Neural cell (in vitro differentiated cells): ENCODE measurements around the gene NSUN4. TPM values are rescaled to one million over a fixed set of nuclear protein-coding genes. Genes with fewer than 3 reads are reported as not detected.

Experiments used
- H2AFZ ChIP-seq: fragments of 200-600, 300-800 bp; sonication (generic), shearing (Covaris generic); 2 replicates; pipeline ENCODE4 v1.6.0; 2014; ENCODE audit warnings: low read depth, mild to moderate bottlenecking, antibody characterized with exemption, low read length, moderate library complexity
- H3F3A ChIP-seq: fragments of 200-600 bp; shearing (Covaris generic); 2 replicates; pipeline ENCODE4 v1.6.1; 2016; ENCODE audit warnings: mild to moderate bottlenecking, moderate library complexity, mixed read lengths, antibody characterized with exemption, low read length; ENCODE audit not compliant: insufficient read depth, poor library complexity, severe bottlenecking
- H3K27ac ChIP-seq: fragments of 200-600, 300-800 bp; sonication (generic), shearing (Covaris generic); 2 replicates; pipeline ENCODE4 v1.5.1; 2014; ENCODE audit warnings: mild to moderate bottlenecking, low read length, moderate library complexity
- H3K27me3 ChIP-seq: fragments of 300-800, 200-600 bp; sonication (generic), shearing (Covaris generic); 2 replicates; pipeline ENCODE4 v1.6.0; 2014; ENCODE audit warnings: mild to moderate bottlenecking, low read depth, low read length, moderate library complexity; ENCODE audit not compliant: insufficient read depth
- H3K36me3 ChIP-seq: fragments of 300-800, 200-600 bp; sonication (generic), shearing (Covaris generic); 2 replicates; pipeline ENCODE4 v1.5.1; 2014; ENCODE audit warnings: mild to moderate bottlenecking, antibody characterized with exemption, low read length, moderate library complexity; ENCODE audit not compliant: insufficient read depth
- H3K4me2 ChIP-seq: fragments of 300-800, 200-600 bp; sonication (generic), shearing (Covaris generic); 2 replicates; pipeline ENCODE4 v1.6.0; 2014; ENCODE audit warnings: mild to moderate bottlenecking, low read length
- H3K4me3 ChIP-seq: fragments of 300-800, 200-600 bp; sonication (generic), shearing (Covaris generic); 2 replicates; pipeline ENCODE4 v1.5.1; 2014; ENCODE audit warnings: mild to moderate bottlenecking, low read length, moderate library complexity
- H3K79me2 ChIP-seq: fragments of 200-600 bp; shearing (Covaris generic); replicated peaks from 2 replicates; pipeline ENCODE4 v1.6.0; 2014; ENCODE audit warnings: mild to moderate bottlenecking, low read length, moderate library complexity; ENCODE audit not compliant: insufficient read depth
- H3K9ac ChIP-seq: fragments of 300-800, 200-600 bp; sonication (generic), shearing (Covaris generic); 2 replicates; pipeline ENCODE4 v1.6.1; 2016; ENCODE audit warnings: mild to moderate bottlenecking, low read length, mixed read lengths
- H3K9me2 ChIP-seq: fragments of 200-600 bp; shearing (Covaris generic); 2 replicates; pipeline ENCODE4 v1.6.1; 2016; ENCODE audit warnings: mild to moderate bottlenecking, low read length, mixed read lengths; ENCODE audit not compliant: insufficient read depth
- H3K9me3 ChIP-seq: fragments of 200-600, 300-800 bp; sonication (generic), shearing (Covaris generic); 2 replicates; pipeline ENCODE4 v1.6.1; 2016; ENCODE audit warnings: mild to moderate bottlenecking, mixed run types, low read length, moderate library complexity, mixed read lengths
- H4K20me1 ChIP-seq: fragments of 200-600 bp; shearing (Covaris generic); 2 replicates; pipeline ENCODE4 v1.6.1; 2016; ENCODE audit warnings: mild to moderate bottlenecking, mixed run types; ENCODE audit not compliant: insufficient read depth
- EP300 ChIP-seq: fragments of 450-650 bp; conservative IDR thresholded peaks from 2 replicates; pipeline ENCODE4 v1.6.1; 2014; ENCODE audit warnings: antibody characterized with exemption, mild to moderate bottlenecking, moderate library complexity; ENCODE audit not compliant: poor library complexity, severe bottlenecking
- EZH2 ChIP-seq: fragments of 200-600, 300-800 bp; shearing (Covaris generic), sonication (generic); IDR thresholded peaks from 2 replicates; pipeline ENCODE4 v1.6.1; 2014; ENCODE audit warnings: antibody characterized with exemption, low read length, borderline replicate concordance, mild to moderate bottlenecking; ENCODE audit not compliant: insufficient read depth, poor library complexity, severe bottlenecking
- MXI1 ChIP-seq: fragments of 450-650 bp; conservative IDR thresholded peaks from 2 replicates; pipeline ENCODE4 v1.6.1; 2014; ENCODE audit warnings: antibody characterized with exemption, mild to moderate bottlenecking; ENCODE audit not compliant: poor library complexity, severe bottlenecking
- POLR2AphosphoS5 ChIP-seq: IDR thresholded peaks from 2 replicates; pipeline ENCODE4 v1.6.1; 2012
- RAD21 ChIP-seq: fragments of 450-650 bp; conservative IDR thresholded peaks from 2 replicates; pipeline ENCODE4 v1.6.1; 2014; ENCODE audit warnings: antibody characterized with exemption, mild to moderate bottlenecking, moderate library complexity
- SMC3 ChIP-seq: fragments of 450-650 bp; conservative IDR thresholded peaks from 2 replicates; pipeline ENCODE4 v1.6.1; 2014; ENCODE audit warnings: antibody characterized with exemption, mild to moderate bottlenecking, moderate library complexity; ENCODE audit not compliant: poor library complexity
- TAF1 ChIP-seq: IDR thresholded peaks from 2 replicates; pipeline ENCODE4 v1.6.1; 2012; ENCODE audit warnings: low read depth
- polyA plus RNA-seq: library from polyadenylated mRNA; depleted of rRNA; stranded (reverse); fragments of >200 nt; gene quantifications from 2 replicates; pipeline ENCODE4 v1.2.3, GENCODE V29; 2014
- TF ChIP-seq, protein P1 (sequence below): IDR thresholded peaks from 2 replicates; pipeline ENCODE4 v1.6.1; 2012; ENCODE audit warnings: borderline replicate concordance
- TF ChIP-seq, protein P2 (sequence below): fragments of 450-650 bp; IDR thresholded peaks from 2 replicates; pipeline ENCODE4 v1.5.1; 2014; ENCODE audit warnings: antibody characterized with exemption, mild to moderate bottlenecking, moderate library complexity; ENCODE audit not compliant: poor library complexity, severe bottlenecking

NSUN4 gene
- polyA plus RNA-seq, 1 donor from 2014 or later = 8.7 TPM

DNA sequence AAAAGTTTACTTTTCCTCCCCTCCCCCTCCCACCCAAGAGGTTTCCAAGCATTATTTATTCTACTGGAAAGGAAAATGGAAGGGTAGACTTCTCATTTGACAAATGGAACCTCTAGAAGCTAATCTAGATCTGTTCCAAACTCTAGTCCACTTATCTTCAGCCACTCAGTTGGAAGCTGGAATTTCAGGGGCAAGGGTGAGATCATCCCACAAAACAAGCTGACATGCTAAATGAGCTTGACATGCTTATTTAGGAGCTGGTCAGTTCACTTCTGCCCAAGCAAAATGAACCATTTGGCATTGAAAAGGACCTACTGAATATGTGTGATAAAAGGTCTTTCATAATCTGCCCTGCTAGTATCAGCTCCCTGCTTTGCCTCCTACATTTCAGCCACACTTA, 42.2 kb upstream of the NSUN4 start:
- H3K4me2 ChIP-seq = no peak overlapping the region
- no peak overlapping the region for H3K4me3 ChIP-seq
- peaks cover 45% of the 10 kb centered on the region for H3K79me2 ChIP-seq
- no peaks in the 10 kb centered on the region for H3K27me3 ChIP-seq
- H3K9me3 ChIP-seq = no peaks in the 10 kb centered on the region
- H4K20me1 ChIP-seq = no peaks in the 10 kb centered on the region
- H3K27ac ChIP-seq = no peak overlapping the region
- H2AFZ ChIP-seq = no peak overlapping the region
- no peaks in the 10 kb centered on the region for H3K9me2 ChIP-seq
- TF ChIP-seq EP300 = no peak
- no peak for TF ChIP-seq POLR2AphosphoS5
- no peak for TF ChIP-seq RAD21
- TF ChIP-seq MXI1 = no peak
- TF ChIP-seq SMC3 = no peak
- TF ChIP-seq TAF1 = no peak
- TF ChIP-seq EZH2 = no peak
- TF ChIP-seq, protein P1, sequence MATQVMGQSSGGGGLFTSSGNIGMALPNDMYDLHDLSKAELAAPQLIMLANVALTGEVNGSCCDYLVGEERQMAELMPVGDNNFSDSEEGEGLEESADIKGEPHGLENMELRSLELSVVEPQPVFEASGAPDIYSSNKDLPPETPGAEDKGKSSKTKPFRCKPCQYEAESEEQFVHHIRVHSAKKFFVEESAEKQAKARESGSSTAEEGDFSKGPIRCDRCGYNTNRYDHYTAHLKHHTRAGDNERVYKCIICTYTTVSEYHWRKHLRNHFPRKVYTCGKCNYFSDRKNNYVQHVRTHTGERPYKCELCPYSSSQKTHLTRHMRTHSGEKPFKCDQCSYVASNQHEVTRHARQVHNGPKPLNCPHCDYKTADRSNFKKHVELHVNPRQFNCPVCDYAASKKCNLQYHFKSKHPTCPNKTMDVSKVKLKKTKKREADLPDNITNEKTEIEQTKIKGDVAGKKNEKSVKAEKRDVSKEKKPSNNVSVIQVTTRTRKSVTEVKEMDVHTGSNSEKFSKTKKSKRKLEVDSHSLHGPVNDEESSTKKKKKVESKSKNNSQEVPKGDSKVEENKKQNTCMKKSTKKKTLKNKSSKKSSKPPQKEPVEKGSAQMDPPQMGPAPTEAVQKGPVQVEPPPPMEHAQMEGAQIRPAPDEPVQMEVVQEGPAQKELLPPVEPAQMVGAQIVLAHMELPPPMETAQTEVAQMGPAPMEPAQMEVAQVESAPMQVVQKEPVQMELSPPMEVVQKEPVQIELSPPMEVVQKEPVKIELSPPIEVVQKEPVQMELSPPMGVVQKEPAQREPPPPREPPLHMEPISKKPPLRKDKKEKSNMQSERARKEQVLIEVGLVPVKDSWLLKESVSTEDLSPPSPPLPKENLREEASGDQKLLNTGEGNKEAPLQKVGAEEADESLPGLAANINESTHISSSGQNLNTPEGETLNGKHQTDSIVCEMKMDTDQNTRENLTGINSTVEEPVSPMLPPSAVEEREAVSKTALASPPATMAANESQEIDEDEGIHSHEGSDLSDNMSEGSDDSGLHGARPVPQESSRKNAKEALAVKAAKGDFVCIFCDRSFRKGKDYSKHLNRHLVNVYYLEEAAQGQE = no peak
- TF ChIP-seq, protein P2, sequence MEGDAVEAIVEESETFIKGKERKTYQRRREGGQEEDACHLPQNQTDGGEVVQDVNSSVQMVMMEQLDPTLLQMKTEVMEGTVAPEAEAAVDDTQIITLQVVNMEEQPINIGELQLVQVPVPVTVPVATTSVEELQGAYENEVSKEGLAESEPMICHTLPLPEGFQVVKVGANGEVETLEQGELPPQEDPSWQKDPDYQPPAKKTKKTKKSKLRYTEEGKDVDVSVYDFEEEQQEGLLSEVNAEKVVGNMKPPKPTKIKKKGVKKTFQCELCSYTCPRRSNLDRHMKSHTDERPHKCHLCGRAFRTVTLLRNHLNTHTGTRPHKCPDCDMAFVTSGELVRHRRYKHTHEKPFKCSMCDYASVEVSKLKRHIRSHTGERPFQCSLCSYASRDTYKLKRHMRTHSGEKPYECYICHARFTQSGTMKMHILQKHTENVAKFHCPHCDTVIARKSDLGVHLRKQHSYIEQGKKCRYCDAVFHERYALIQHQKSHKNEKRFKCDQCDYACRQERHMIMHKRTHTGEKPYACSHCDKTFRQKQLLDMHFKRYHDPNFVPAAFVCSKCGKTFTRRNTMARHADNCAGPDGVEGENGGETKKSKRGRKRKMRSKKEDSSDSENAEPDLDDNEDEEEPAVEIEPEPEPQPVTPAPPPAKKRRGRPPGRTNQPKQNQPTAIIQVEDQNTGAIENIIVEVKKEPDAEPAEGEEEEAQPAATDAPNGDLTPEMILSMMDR = no peak
- peaks cover 15% of the 10 kb centered on the region for H3K36me3 ChIP-seq
- no peak overlapping the region for H3K9ac ChIP-seq
- no peaks in the 10 kb centered on the region for H3F3A ChIP-seq

DNA sequence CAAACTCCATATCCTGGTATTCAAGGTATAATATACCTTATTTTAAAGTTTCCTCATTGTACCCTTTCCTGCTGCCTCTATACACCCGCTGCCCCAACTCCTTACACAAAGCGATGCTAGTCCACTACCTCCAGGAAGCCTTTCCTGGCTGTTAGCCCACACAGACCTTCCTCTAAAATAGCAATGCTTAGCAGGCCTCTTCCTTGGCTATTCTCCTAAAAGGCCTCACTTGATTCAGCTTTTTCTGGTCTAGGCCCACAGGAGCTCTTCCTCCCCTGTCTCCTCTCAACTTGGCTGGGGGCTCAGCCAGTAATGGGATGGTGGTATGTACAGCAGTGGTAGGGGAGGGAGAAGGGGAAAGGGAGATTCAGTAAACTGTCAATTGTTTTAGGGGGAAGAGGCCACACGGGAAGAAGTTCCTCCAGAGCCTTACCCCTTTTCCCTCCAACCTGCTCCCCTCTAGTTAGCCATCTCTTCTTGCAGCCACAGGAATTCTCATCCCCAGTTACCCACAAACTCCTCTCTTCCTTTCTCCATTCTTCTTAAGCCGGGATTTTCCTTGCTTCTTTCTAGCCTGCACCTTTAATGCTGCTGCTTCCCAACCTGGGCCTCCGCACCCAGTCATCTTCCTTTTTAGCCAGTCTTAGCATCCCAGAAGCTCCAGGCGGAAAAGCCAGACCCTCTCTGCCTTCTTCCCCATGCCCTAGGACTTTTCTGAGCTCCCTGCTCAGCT, 39.8 kb upstream of the NSUN4 start:
- Histone ChIP-seq H3F3A (no peaks in the 10 kb centered on the region), H3K27ac (peak overlapping the region; percentile 93), H3K36me3 (peaks cover 12% of the 10 kb centered on the region), H3K4me2 (peak overlapping the region; percentile 82), H3K9me2 (no peaks in the 10 kb centered on the region), H2AFZ (no peak overlapping the region), H3K4me3 (peak overlapping the region; percentile 99), H3K27me3 (no peaks in the 10 kb centered on the region), H3K79me2 (peaks cover 65% of the 10 kb centered on the region), H4K20me1 (no peaks in the 10 kb centered on the region), H3K9ac (peak overlapping the region; percentile 99), H3K9me3 (no peaks in the 10 kb centered on the region)
- TF ChIP-seq, protein P2 = no peak
- no peak for TF ChIP-seq MXI1
- TF ChIP-seq, protein P1 = no peak
- no peak for TF ChIP-seq EZH2
